HUES64 (cell line): ENCODE data around the gene CTSS.
"Not testable (repeated sequence)": the region's sequence is repeated elsewhere in the genome, so short reads cannot be mapped to it uniquely, and the experiment has no call there.

Source experiments
- H3K27ac ChIP-seq: 2 replicates; pipeline ENCODE4 v1.7.0; 2013; ENCODE audit warnings: low read depth, low read length, inconsistent platforms
- H3K27me3 ChIP-seq: 2 replicates; pipeline ENCODE4 v1.6.1; 2013; ENCODE audit warnings: mild to moderate bottlenecking, low read length; ENCODE audit not compliant: insufficient read depth
- H3K36me3 ChIP-seq: 2 replicates; pipeline ENCODE4 v1.6.1; 2013; ENCODE audit warnings: mild to moderate bottlenecking, low read length; ENCODE audit not compliant: insufficient read depth
- H3K4me1 ChIP-seq: 2 replicates; pipeline ENCODE4 v1.6.1; 2013; ENCODE audit warnings: mild to moderate bottlenecking, low read length, moderate library complexity; ENCODE audit not compliant: insufficient read depth
- H3K4me3 ChIP-seq: 2 replicates; pipeline ENCODE4 v1.5.1; 2013; ENCODE audit warnings: mild to moderate bottlenecking, low read length, moderate library complexity
- H3K9ac ChIP-seq: 2 replicates; pipeline ENCODE4 v1.6.1; 2013; ENCODE audit warnings: mild to moderate bottlenecking, low read depth, low read length
- H3K9me3 ChIP-seq: 2 replicates; pipeline ENCODE4 v1.6.1; 2013; ENCODE audit warnings: low read depth, low read length; ENCODE audit not compliant: insufficient read depth
- WGBS: fragments of 150-250, 120-280 bp; methylation state at CpG from one replicate; pipeline ENCODE4 v1.1.7; 2013; ENCODE audit warnings: missing lambda C conversion rate; 5-methylcytosine and 5-hydroxymethylcytosine counted together

CTSS gene

GRCh38 chr1:150775276-150775675 is 9.7 kb upstream of the CTSS start:
- H3K36me3 ChIP-seq: no peaks in the 10 kb centered on the region
- H3K27me3 ChIP-seq: no peaks in the 10 kb centered on the region
- 90% methylated on average over 3 of the region's 3 CpGs for WGBS
- no peak overlapping the region for H3K4me3 ChIP-seq
- no peak overlapping the region for H3K27ac ChIP-seq
- H3K9ac ChIP-seq: no peak overlapping the region
- peaks cover 3% of the 10 kb centered on the region; the same call in 1 of the 2 replicates for H3K9me3 ChIP-seq
- H3K4me1 ChIP-seq: no peaks in the 10 kb centered on the region

- WGBS: 89% methylated on average over 3 of the region's 4 CpGs
- Histone ChIP-seq H3K36me3 (no peaks in the 10 kb centered on the region), H3K27me3 (no peaks in the 10 kb centered on the region), H3K9me3 (no peaks in the 10 kb centered on the region), H3K9ac (no peak overlapping the region), H3K27ac (no peak overlapping the region), H3K4me1 (no peaks in the 10 kb centered on the region), H3K4me3 (no peak overlapping the region)
Measured at GRCh38 chr1:150772326-150772725, 6.7 kb upstream of the CTSS start.

GRCh38 chr1:150767704-150768103 is 2.1 kb upstream of the CTSS start:
- not testable (repeated sequence) for H3K4me3 ChIP-seq, H3K4me1 ChIP-seq, H3K9me3 ChIP-seq, H3K27ac ChIP-seq, H3K27me3 ChIP-seq, H3K36me3 ChIP-seq, H3K9ac ChIP-seq
- 50% methylated on average over 1 of the region's 1 CpG for WGBS

- WGBS: 98% methylated on average over 1 of the region's 1 CpG
- not testable (repeated sequence) for H3K27me3 ChIP-seq, H3K9me3 ChIP-seq, H3K4me3 ChIP-seq, H3K36me3 ChIP-seq, H3K27ac ChIP-seq, H3K4me1 ChIP-seq, H3K9ac ChIP-seq
Measured at GRCh38 chr1:150765977-150766301, 361 bp upstream of the CTSS start.

- Histone ChIP-seq H3K27ac (no peak overlapping the region), H3K36me3 (no peaks in the 10 kb centered on the region), H3K9me3 (peaks cover 5% of the 10 kb centered on the region), H3K9ac (no peak overlapping the region), H3K4me3 (no peak overlapping the region), H3K27me3 (no peaks in the 10 kb centered on the region), H3K4me1 (no peaks in the 10 kb centered on the region)
- WGBS: 90% methylated on average over 2 of the region's 2 CpGs
Measured at GRCh38 chr1:150764617-150765101, 919 bp downstream of the CTSS start.

- Histone ChIP-seq H3K4me3 (no peak overlapping the region), H3K27ac (no peak overlapping the region), H3K9ac (no peak overlapping the region), H3K4me1 (no peaks in the 10 kb centered on the region), H3K9me3 (peaks cover 5% of the 10 kb centered on the region), H3K27me3 (no peaks in the 10 kb centered on the region), H3K36me3 (no peaks in the 10 kb centered on the region)
- WGBS: 88% methylated on average over 2 of the region's 3 CpGs
Measured at GRCh38 chr1:150763018-150763417, 2.6 kb downstream of the CTSS start.

GRCh38 chr1:150762552-150762951 is 3.0 kb downstream of the CTSS start:
- Histone ChIP-seq H3K4me1 (no peaks in the 10 kb centered on the region), H3K27me3 (no peaks in the 10 kb centered on the region), H3K36me3 (no peaks in the 10 kb centered on the region), H3K4me3 (no peak overlapping the region), H3K9me3 (peaks cover 5% of the 10 kb centered on the region), H3K27ac (no peak overlapping the region), H3K9ac (no peak overlapping the region)
- 94% methylated on average over 1 of the region's 2 CpGs for WGBS

GRCh38 chr1:150761801-150762200 is 3.8 kb downstream of the CTSS start:
- Histone ChIP-seq H3K27ac (no peak overlapping the region), H3K27me3 (no peaks in the 10 kb centered on the region), H3K36me3 (no peaks in the 10 kb centered on the region), H3K4me3 (no peak overlapping the region), H3K9ac (no peak overlapping the region), H3K4me1 (no peaks in the 10 kb centered on the region), H3K9me3 (peaks cover 5% of the 10 kb centered on the region)
- WGBS: 100% methylated on average over 1 of the region's 1 CpG

GRCh38 chr1:150760013-150760412 is 5.6 kb downstream of the CTSS start:
- H3K9ac ChIP-seq: no peak overlapping the region
- 94% methylated on average over 1 of the region's 3 CpGs for WGBS
- peaks cover 5% of the 10 kb centered on the region for H3K9me3 ChIP-seq
- H3K4me1 ChIP-seq: no peaks in the 10 kb centered on the region
- no peaks in the 10 kb centered on the region for H3K36me3 ChIP-seq
- no peak overlapping the region for H3K4me3 ChIP-seq
- no peak overlapping the region for H3K27ac ChIP-seq
- no peaks in the 10 kb centered on the region for H3K27me3 ChIP-seq

GRCh38 chr1:150753416-150753815 is 12.2 kb downstream of the CTSS start:
- Histone ChIP-seq H3K4me1 (no peaks in the 10 kb centered on the region), H3K9me3 (no peaks in the 10 kb centered on the region), H3K27ac (no peak overlapping the region), H3K4me3 (no peak overlapping the region), H3K9ac (no peak overlapping the region), H3K36me3 (no peaks in the 10 kb centered on the region), H3K27me3 (no peaks in the 10 kb centered on the region)
- WGBS: 69% methylated on average over 2 of the region's 2 CpGs

- no peaks in the 10 kb centered on the region for H3K9me3 ChIP-seq
- H3K4me1 ChIP-seq: no peaks in the 10 kb centered on the region
- no peaks in the 10 kb centered on the region for H3K27me3 ChIP-seq
- WGBS: 90% methylated on average over 5 of the region's 6 CpGs
- H3K9ac ChIP-seq: no peak overlapping the region
- H3K4me3 ChIP-seq: no peak overlapping the region
- no peaks in the 10 kb centered on the region for H3K36me3 ChIP-seq
- H3K27ac ChIP-seq: no peak overlapping the region
Measured at GRCh38 chr1:150751443-150751842, 14.1 kb downstream of the CTSS start.

GRCh38 chr1:150749720-150750311 is 15.8 kb downstream of the CTSS start:
- Histone ChIP-seq H3K9ac (no peak overlapping the region), H3K4me1 (no peaks in the 10 kb centered on the region), H3K36me3 (no peaks in the 10 kb centered on the region), H3K9me3 (no peaks in the 10 kb centered on the region), H3K4me3 (no peak overlapping the region), H3K27me3 (no peaks in the 10 kb centered on the region), H3K27ac (no peak overlapping the region)
- WGBS: 97% methylated on average over 8 of the region's 8 CpGs
